HG03060 (cell line): ENCODE measurements around the gene PRKCI.
"Not testable (repeated sequence)": the region's sequence is repeated elsewhere in the genome, so short reads cannot be mapped to it uniquely, and the experiment has no call there.

Experiments
- ATAC-seq: cut with Tn5 transposase; IDR thresholded peaks from one replicate; pipeline ENCODE4 v1.9.1; 2021; ENCODE audit warnings: low read depth, moderate number of reproducible peaks; ENCODE audit not compliant: unreplicated experiment

PRKCI gene

GRCh38 chr3:170277833-170278580 lies 55.8 kb downstream of the PRKCI start:
- no peak for ATAC-seq

GRCh38 chr3:170278627-170279026 lies 56.4 kb downstream of the PRKCI start:
- no peak for ATAC-seq

GRCh38 chr3:170290194-170290593 lies 68.0 kb downstream of the PRKCI start:
- no peak for ATAC-seq

GRCh38 chr3:170295586-170295985 lies 73.4 kb downstream of the PRKCI start:
- ATAC-seq = no peak

- ATAC-seq = no peak
Measured at GRCh38 chr3:170296703-170297102, 74.5 kb downstream of the PRKCI start.

- ATAC-seq = no peak
Measured at GRCh38 chr3:170301405-170301804, 79.2 kb downstream of the PRKCI start.

- no peak for ATAC-seq
Measured at GRCh38 chr3:170302008-170302407, 79.8 kb downstream of the PRKCI start.

GRCh38 chr3:170306015-170306414 lies 83.8 kb downstream of the PRKCI start:
- no peak for ATAC-seq

GRCh38 chr3:170307671-170308405 lies 85.6 kb downstream of the PRKCI start:
- no peak for ATAC-seq

- ATAC-seq = no peak
Measured at GRCh38 chr3:170309046-170309445, 86.8 kb downstream of the PRKCI start.

- ATAC-seq = no peak
Measured at GRCh38 chr3:170317954-170318353, 95.7 kb downstream of the PRKCI start.

GRCh38 chr3:170320461-170321121 lies 98.4 kb downstream of the PRKCI start:
- no peak for ATAC-seq

GRCh38 chr3:170321321-170322034 lies 99.3 kb downstream of the PRKCI start:
- ATAC-seq = no peak

GRCh38 chr3:170322566-170323269 lies 100.5 kb downstream of the PRKCI start:
- ATAC-seq = no peak

GRCh38 chr3:170323331-170323730 lies 101.1 kb downstream of the PRKCI start:
- no peak for ATAC-seq

GRCh38 chr3:170324962-170325361 lies 102.7 kb downstream of the PRKCI start:
- ATAC-seq = no peak

GRCh38 chr3:170327040-170327808 lies 105.0 kb downstream of the PRKCI start:
- no peak for ATAC-seq

- ATAC-seq = not testable (repeated sequence)
Measured at GRCh38 chr3:170327868-170328548, 105.8 kb downstream of the PRKCI start.

GRCh38 chr3:170330366-170330765 lies 108.1 kb downstream of the PRKCI start:
- no peak for ATAC-seq
